GM13977 (cell line): ENCODE data around the gene PRDM2.

ENCODE experiments used
- DNase-seq: peaks from one replicate; pipeline ENCODE4 v3.0.0; 2012; ENCODE audit warnings: low spot score
- CTCF ChIP-seq: IDR thresholded peaks from 2 replicates; pipeline ENCODE4 v1.5.1; 2012; ENCODE audit warnings: mild to moderate bottlenecking, control low read depth; ENCODE audit not compliant: insufficient read depth; ENCODE audit errors: extremely low read depth, missing control alignments
- in situ Hi-C: fragments of 300-500 bp; cut with MboI; formaldehyde crosslinking; loops from one replicate; pipeline ENCODE4 v1.12.0; 2022; ENCODE audit warnings: low sequenced_read_pairs, low pct_unique_long_range_greater_than_20kb, mixed read lengths, inconsistent platforms; ENCODE audit not compliant: unreplicated experiment

Gene PRDM2

GRCh38 chr1:13774121-13774520, 74.1 kb downstream of the PRDM2 start:
- TF ChIP-seq CTCF: no peak
- no peak for DNase-seq
- in situ Hi-C loops: no loop called here

- in situ Hi-C loops: no loop called here
- DNase-seq: no peak
- TF ChIP-seq CTCF: no peak
Measured at GRCh38 chr1:13775459-13775858, 75.5 kb downstream of the PRDM2 start.

DNA sequence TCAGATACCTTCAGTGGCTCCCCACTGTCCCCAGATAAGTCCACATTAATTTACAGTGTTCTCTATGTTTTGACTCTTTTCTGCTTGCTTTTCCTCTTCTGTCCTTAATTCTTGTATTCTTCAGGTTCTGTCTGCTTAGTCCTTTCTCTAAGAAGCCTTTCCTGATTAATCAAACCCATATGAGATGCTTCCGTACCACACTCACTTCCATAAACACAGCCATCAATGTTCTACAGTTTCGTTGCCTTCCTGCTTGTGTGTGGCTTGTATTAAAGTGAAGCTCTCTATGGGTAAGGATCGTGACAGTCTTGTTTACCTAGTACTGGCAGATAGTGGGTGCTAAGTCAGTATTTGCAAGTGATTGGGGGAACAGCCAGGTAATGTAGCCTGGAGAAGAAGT, 75.9 kb downstream of the PRDM2 start:
- no peak for DNase-seq
- in situ Hi-C loops: no loop called here
- TF ChIP-seq CTCF: no peak

DNA sequence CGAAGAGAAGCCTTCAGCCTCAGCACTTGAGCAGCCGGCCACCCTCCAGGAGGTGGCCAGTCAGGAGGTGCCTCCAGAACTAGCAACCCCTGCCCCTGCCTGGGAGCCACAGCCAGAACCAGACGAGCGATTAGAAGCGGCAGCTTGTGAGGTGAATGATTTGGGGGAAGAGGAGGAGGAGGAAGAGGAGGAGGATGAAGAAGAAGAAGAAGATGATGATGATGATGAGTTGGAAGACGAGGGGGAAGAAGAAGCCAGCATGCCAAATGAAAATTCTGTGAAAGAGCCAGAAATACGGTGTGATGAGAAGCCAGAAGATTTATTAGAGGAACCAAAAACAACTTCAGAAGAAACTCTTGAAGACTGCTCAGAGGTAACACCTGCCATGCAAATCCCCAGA, 78.4 kb downstream of the PRDM2 start:
- in situ Hi-C loops: no loop called here
- no peak for TF ChIP-seq CTCF
- DNase-seq: no peak

GRCh38 chr1:13779930-13780329, 79.9 kb downstream of the PRDM2 start:
- TF ChIP-seq CTCF: no peak
- no peak for DNase-seq
- in situ Hi-C loops: no loop called here

GRCh38 chr1:13780780-13781179, 80.8 kb downstream of the PRDM2 start:
- no peak for TF ChIP-seq CTCF
- in situ Hi-C loops: no loop called here

GRCh38 chr1:13781228-13781627, 81.2 kb downstream of the PRDM2 start:
- in situ Hi-C loops: no loop called here
- no peak for TF ChIP-seq CTCF
- no peak for DNase-seq

More at GRCh38 chr1:13780780-13781179, 80.8 kb downstream of the PRDM2 start:
- no peak for DNase-seq
